GM12873 (cell line): ENCODE results near the gene DMKN.

Experiments
- TF ChIP-seq, protein P1 (sequence below): IDR thresholded peaks from 2 replicates; pipeline ENCODE4 v1.5.1; 2012; ENCODE audit warnings: low read depth, mild to moderate bottlenecking, moderate library complexity, low read length, control low read depth; ENCODE audit not compliant: insufficient read depth; ENCODE audit errors: missing control alignments

Gene DMKN

DNA sequence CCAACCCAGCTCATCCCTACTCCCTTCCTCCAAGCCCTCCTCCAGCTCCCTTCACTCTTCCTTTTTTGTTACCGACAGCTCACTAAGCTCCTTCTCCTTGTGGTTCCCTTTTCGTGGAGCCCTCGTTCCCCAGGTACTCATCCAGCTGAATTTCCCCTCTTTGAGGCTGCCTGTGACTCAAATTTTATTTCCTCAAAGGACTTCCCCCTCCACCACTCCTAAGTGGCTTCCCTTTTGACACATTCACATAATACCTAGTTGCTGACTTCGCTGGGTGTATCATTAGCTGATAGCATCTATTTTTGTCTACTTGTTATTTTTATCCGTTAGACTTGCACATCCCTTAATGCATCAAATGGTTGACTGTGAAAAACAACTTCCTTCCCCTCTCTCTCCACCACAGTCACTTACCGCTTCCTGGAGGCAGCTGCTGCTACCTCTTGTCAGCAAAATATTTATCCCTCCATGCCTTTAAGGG is 50.9 kb downstream of the DMKN start:
- TF ChIP-seq, protein P1, sequence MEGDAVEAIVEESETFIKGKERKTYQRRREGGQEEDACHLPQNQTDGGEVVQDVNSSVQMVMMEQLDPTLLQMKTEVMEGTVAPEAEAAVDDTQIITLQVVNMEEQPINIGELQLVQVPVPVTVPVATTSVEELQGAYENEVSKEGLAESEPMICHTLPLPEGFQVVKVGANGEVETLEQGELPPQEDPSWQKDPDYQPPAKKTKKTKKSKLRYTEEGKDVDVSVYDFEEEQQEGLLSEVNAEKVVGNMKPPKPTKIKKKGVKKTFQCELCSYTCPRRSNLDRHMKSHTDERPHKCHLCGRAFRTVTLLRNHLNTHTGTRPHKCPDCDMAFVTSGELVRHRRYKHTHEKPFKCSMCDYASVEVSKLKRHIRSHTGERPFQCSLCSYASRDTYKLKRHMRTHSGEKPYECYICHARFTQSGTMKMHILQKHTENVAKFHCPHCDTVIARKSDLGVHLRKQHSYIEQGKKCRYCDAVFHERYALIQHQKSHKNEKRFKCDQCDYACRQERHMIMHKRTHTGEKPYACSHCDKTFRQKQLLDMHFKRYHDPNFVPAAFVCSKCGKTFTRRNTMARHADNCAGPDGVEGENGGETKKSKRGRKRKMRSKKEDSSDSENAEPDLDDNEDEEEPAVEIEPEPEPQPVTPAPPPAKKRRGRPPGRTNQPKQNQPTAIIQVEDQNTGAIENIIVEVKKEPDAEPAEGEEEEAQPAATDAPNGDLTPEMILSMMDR: no peak

DNA sequence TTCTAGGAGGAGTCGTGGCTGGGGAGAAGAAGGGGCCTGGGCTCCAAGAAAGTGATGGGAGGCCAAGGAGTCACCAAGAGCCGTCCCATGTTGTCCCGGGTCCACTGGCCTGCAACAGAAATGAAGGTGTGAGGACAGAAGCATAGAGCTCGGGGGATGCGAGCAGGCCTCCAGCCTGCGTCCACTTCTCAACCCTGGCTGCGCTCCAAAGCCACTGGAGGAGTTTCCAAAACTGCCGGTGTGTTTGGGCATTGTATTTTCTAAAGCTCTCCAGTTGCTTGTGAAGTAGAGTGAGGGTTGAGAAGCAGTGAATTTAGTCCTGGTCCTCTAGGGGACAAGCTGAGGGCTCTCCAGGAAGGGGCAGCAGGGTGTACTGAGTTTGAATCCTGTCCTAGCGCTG is 52.4 kb downstream of the DMKN start:
- TF ChIP-seq, protein P1: no peak

DNA sequence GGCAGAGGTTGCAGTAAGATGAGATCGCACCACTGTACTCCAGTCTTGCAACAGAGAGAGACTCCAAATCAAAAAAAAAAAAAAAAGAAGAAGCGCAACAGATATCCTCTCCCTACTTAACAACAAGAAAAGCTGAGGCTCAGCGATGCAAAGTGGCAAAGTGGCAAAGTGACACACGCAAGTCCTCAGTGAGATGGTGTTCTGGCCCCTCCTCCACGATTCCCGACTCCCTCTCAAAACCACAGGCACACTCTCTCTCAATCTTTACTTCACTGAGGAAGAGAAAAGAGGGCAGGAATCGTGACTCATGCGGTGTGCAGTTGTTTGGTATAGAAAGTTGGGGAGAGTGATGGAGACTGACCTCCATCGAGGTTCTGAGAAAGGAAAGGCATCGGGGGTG is 52.8 kb downstream of the DMKN start:
- TF ChIP-seq, protein P1: no peak

DNA sequence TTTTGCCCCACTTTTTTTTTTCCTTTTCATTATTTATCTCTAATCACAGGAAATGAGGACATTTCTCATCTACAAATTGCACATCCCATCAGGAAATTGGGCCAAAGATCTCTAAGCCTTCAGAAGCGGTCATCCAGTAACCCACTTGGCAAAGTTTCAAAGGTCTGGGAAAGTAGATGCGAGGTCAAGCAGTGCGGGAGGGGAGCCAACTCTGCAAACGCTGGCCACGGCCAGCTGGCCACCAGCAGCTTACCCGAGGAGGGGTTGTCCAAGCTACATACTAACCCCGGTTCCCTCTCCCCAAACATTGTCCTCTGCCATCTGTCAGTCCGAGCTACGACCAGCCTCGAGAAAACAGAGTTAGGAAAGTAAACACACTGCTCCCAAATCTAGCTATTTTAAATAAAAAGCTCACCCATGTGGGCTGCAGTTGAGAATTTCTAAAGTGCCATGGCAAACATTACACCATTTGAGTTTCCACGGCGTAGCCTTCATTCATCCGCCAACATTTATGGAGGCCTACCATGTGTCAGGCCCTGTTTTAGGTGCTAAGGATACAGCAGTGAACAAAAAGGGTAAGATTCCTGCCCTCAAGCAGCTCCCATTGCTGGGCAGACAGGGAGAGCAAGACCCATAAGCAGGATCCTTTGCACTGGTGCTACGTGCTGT is 53.9 kb downstream of the DMKN start:
- TF ChIP-seq, protein P1: no peak

DNA sequence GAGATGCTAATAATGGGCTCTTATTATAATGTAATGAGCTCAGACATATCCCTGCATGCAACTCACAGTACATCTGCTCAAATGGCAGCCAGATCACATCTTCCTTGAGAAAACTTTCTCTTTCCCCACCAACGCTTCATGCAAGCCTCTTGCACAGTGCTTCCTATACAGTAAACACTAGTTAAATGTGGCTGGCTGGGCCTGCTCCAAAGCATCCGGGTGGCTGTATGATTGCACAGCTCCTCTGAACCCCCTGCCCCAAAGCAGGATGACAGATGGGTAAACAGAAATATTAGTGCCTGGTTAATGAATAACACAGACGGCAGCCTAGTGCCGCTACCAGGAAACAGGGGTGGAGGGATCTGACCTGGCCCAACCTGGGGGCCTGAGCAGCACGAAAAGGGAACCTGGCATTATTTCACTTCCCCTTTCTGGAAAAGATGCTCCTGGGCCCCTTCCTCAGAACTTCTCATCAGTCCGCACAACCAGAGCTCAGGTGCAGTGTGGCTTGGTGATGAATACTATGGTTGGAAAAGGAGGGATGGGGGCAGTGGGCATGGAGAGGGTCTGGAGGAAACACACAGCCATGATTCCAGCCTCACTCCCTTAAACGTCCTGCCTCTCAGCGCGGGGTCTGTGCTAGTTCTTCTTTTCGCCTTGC is 54.6 kb downstream of the DMKN start:
- TF ChIP-seq, protein P1: no peak

DNA sequence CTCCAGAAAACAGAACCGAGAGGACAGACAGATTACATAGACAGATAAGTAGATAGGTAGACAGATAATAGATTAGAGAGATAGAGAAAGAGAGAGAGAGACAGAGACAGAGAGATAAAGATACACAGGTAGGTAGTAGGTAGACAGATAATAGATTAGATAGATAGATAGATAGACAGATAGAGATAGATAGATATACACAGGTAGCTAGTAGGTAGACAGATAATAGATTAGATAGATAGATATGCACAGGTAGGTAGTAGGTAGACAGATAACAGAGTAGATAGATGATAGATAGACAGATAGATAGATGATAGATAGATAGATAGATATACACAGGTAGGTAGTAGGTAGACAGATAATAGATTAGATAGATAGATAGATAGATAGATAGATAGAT is 55.3 kb downstream of the DMKN start:
- TF ChIP-seq, protein P1: no peak

DNA sequence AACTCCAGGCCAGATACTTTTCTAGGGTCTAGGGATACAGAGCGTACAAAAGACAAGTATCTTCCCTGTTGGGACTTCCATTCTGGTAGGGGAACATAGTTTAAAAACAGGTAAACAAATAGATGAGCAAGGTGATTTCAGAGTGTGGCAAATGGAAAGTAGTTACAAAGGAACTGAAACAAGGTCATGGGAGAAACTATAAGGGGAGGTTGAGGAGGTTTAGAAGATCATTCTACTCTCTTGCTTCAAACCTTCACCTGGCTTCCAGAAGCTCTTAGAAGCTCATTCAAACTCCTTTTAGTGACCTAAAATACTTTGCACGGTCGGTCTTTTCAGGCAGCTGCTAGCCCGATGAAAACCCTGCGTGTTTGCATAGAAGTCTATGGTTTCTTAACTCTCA is 56.3 kb downstream of the DMKN start:
- TF ChIP-seq, protein P1: no peak
